Measurements from ENCODE around the gene ACSBG1. TPM values are rescaled to one million over a fixed set of nuclear protein-coding genes. Genes with fewer than 3 reads are reported as not detected.

The ACSBG1 gene
- total RNA-seq, 1 donor from 2014 or later, result not detected

DNA sequence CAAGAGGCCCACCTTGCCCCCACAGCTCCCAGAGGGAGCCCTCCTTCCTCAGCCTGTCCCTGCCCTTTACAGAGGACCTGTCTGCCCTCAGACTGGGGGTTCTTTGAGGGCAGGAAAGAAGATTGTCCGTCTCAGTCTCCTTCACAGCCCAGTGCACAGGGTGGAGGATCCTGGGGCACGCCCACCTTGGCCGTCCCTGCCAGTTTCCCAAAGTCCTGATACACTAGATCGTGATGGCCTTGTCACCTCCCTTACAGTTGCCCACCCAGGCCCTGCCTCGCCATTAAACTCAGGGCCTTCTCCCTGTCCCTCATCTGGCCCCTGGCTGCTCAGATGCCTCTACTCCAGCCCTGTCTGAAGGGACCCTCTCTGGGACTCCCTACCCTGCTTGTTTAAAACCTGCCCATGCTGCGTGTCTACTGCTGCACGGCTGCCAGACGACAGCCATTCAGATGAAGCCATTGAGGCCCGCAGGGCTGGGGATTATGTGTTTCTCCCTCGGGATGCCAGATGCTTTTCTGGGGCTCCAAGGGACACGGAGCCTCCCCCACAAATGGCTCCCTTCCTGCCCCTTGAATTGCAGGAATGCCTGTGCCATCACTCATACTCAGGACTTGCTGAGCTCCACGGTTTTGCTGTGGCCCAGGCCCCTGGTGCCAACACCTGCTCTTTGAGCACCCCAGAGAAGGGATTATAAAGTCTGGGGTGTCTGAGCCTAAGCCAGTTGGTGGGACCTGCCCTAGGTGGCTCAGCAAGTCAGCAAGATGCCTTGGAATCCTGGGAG is 27.8 kb downstream of the ACSBG1 start:
- peak; percentile 61 for DNase-seq (ENCODE audit: low spot score)

DNA sequence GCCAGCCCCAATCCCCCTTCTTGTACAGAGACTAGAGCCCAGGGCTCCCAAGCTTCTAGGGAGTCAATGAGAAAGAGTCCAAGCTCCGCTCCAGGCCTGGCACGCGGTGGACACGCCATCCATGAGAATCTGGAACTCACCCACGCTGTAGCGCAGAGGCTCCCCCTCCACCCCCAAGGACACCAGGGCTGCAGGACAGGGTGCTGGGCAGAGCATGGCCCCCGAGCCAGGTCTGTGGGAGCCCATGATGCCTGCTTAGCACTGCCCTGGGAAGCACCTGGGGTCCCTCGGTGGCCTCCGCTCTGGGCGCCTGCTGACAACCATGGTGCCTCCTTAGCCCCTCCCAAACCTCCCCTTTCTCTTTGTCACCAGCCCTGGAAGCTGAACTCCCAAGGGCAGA is 28.5 kb downstream of the ACSBG1 start:
- peak; percentile 69 for DNase-seq (ENCODE audit: low spot score)
- intact Hi-C loops (cut with DNase I), result no loop called here

More for the DNA sequence above, 27.8 kb downstream of the ACSBG1 start:
- intact Hi-C loops (cut with DNase I), result no loop called here

GRCh38 chr15:78205337-78205736 is 29.0 kb downstream of the ACSBG1 start:
- DNase-seq (ENCODE audit: low spot score), result no peak
- intact Hi-C loops (cut with DNase I), result no loop called here

DNA sequence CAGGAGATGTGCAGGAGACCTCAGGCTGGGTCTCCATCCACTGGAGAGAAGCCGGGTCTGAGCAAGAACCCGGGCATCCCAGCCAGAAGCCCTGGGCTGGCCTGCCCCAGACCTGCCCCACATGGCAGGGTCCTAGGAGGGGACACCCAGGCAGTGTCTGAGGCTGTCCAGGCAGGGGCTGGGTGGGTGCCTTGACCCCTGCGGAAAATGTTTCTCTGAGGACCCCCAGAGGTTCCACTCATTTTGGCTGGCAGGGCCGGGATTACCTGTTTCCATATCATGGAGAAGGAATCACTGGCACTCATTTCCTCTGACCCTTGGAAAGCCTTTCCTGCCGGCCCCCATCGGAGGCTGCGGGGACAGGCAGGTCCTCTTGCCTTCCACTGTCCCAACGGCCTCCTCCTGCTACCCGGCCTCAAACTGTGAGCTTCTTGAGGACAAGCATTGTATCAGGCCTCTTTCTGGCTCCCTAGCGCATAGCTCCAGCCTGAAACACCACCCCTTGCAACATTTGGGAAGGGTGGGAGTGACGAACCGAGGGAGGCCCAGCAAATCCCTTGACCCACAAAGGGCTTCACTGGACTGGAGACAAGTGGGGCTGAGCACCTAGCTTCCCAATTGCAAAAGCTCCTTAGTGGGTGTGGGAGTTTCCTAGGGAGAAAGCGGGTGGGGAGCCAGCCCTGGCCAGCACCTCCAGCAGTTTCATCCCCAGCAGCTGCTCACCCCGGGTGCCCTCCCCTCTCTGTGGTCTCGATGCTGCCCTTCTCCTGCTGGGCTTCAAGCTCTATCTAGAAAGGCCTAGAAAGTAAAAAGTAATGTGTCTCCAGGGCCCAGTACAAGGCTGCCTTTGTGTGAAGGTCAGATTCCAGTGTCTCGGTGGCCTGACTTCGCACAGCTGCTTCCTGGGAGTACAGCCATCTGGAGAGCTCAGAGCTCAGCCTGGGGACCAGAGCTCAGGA is 29.7 kb downstream of the ACSBG1 start:
- DNase-seq (ENCODE audit: low spot score), result peak; percentile 74
- intact Hi-C loops (cut with DNase I), result no loop called here

DNA sequence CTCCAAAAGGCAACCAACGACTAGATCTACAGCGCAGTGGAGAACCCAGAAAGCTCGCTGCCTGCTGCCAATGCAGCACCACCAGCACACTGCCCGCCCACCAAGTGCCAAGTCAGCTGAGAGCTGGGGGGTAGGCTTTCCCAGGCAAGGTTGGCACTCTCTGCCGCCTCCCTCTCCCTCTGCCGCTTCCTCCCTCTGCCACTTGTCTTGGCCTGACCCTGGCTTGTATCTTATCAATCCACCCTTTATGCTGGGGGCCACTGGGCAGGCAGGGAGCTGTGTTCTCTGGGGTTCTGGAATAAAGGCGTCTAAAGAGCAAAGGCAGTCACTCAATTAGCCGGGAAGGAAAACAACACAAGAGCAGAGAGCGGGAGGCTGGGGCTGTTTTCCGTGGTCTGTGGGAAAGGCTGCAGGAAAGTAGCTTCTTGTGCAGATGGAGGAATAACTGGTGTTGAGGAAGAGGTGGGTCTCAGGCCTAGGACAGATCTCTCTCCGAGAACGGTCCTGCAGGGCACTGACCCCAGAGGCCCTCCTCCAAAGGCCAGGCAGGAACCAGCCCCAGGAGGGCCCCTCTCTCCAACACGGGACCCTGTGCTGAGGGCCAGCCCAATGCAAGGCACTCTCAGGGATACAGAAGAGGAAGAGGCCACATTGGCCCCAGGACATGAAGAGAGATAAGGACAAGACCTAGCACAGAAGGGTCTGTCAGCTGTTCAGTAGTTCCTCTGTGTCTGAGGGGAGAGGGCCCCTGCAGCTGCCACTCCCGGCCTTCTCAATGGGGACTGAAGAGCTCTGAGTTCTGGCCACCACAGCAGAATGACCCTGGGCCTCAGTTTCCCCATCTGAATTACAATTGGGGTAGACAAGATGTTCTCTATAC is 30.8 kb downstream of the ACSBG1 start:
- DNase-seq (ENCODE audit: low spot score), result peak; percentile 78
- intact Hi-C loops (cut with DNase I), result no loop called here

DNA sequence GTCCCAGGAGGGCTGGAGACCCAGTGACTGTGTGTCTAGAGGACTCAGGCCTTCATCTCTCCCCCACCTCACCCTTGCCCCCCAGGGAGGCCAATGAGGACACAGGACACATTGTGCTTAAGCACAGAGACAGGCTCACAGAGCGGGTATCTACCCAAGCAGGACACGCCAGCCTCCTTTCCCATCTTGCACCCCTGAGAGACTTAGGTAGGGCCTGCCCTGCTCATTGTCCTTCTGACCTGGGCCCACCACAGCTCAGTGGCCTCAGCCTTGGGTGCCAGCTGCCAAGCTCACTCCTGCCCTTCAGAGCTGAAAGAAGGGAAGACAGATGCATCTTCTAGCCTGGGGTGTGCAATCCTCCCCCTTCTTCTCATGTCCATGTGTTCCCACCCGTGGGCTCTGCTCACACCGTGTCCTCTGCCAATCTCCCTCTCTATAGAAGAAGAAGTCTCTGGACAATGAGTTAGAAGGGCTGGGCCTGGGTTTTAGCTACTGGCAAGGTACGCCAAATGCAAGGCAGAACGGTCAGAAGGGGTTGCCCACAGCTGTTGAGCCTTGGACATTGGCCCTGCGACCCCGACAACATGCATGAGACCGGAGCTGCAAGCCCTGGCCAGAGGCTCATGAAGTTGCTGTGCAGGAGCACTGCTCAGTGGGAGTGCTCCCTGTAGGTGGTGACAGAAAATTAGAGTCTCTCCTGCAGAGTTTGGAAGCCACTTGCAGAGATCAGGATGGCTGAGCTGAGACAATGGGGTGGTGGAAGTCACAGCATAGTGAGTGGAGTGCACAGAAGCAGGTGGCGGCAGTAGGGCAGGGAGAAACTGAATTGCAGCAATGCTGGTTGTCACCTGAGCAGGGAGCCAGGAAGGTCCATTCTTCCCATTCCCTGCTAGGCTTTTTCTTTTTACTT is 32.8 kb downstream of the ACSBG1 start:
- peak; percentile 38 for DNase-seq (ENCODE audit: low spot score)
- intact Hi-C loops (cut with DNase I), result no loop called here

- DNase-seq (ENCODE audit: low spot score), result peak; percentile 17
- intact Hi-C loops (cut with DNase I), result no loop called here
Observed at GRCh38 chr15:78200276-78200930, 34.0 kb downstream of the ACSBG1 start.

DNA sequence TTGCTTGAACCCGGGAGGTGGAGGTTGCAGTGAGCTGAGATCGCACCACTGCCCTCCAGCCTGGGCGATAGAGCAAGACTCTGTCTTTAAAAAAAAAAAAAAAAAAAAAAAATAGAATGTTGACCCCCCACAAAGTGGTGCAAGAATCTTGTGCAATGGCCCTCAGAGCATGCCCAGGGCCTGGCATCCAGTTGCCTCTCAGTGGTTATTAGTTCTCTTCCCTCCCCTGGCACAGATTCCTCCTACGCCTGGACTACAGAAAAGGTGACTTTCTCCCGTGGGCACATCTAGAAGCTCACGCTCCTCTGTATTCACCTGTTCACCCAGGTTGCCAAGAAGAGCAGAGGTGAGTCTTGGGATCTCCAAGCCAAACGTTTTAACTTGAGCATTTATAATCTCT is 36.7 kb downstream of the ACSBG1 start:
- intact Hi-C loops (cut with DNase I), result loop anchor here (5.0 kb wide), 1 partner anchor 45 kb away; no protein-coding TSS in a partner anchor
- DNase-seq (ENCODE audit: low spot score), result peak; percentile 12

DNA sequence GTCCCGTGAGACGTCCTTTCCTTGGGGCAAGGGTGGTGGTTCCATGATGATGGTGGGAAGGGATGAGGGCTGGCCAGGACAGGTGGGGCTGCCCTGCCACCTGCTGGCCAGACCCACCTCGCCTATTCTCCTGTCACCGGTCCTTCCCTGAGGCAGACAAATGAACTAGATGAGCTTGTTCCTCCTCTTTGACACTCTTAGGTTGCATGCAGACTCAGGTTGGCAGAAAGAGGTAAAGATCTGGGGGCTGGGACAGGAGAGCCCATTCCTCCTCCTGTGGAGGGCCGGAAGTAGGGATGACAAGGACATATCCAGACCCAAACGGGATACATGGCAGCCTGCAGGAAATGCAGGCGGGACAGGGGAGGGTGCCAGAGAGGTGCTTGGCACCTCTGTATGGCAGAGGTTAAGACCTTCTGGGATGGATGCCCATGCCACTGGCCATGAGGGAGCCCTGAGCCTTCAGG is 38.6 kb downstream of the ACSBG1 start:
- DNase-seq (ENCODE audit: low spot score), result peak; percentile 75
- intact Hi-C loops (cut with DNase I), result loop anchor here (2.0 to 5.0 kb wide), 2 partner anchors 47 to 83 kb away; no protein-coding TSS in a partner anchor

DNA sequence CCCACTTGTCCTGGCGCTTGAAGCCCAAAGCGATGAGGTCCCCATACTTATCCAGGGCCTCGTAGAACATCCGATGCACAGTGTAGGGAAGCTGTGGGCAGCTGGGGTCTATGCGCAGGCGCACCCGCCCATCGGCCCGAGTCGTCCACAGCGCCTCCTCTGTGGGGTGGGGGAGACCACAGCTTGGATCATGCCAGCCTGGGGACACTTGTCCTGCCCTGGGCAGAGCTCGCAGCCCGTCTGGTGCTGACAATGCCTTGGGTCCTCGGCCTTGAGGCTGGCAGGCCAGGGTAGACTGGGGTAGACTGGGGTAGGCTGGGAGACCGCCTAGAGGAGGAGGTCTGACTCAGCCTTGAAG is 39.8 kb downstream of the ACSBG1 start:
- peak; percentile 53 for DNase-seq (ENCODE audit: low spot score)
- intact Hi-C loops (cut with DNase I), result loop anchor here (2.0 kb wide), 1 partner anchor 82 kb away; no protein-coding TSS in a partner anchor

DNA sequence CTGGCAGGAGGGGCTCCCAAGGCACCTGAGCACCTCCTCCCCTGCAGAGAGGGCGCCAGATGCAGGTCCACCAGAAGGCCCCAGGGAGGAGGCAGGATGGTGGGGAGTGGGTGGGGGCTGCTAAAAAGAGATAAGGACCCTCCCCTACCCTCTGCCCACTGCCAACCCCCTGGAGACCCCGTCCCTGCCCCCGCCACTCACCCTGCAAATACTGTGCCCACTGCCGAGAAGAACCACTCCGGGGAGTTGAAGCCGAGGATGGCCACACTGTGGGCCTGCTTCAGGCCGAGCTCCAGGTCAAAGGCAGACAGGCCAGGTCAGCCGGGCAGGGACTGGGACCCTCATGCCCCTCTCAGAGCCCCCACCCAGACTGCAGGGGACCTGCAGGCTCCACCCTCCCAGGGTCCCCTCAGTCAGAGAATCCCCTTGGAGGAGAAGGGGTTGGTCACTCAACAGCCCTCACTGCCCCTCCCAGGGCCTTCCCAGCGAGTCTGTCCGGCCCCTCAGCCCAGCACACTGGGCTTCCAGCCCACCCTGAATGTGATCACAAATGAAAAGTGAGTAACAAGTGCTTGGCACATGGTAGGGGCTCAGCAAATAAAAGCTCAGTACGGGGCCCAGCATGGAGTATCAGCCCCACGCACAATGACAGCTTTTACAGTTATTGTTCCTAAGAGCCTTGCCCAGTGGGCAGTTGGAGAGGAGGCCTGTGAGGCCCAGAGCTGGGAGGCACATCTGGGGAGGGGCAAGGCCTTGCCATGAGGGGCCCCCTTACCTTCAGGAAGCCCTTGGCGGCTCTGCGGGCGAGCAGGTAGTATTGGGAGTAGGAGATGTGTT is 40.4 kb downstream of the ACSBG1 start:
- peak; percentile 74 for DNase-seq (ENCODE audit: low spot score)
- intact Hi-C loops (cut with DNase I), result loop anchor here (2.0 kb wide), 1 partner anchor 81 kb away; no protein-coding TSS in a partner anchor

- intact Hi-C loops (cut with DNase I), result no loop called here
Observed at GRCh38 chr15:78192826-78193594, 41.4 kb downstream of the ACSBG1 start.

DNA sequence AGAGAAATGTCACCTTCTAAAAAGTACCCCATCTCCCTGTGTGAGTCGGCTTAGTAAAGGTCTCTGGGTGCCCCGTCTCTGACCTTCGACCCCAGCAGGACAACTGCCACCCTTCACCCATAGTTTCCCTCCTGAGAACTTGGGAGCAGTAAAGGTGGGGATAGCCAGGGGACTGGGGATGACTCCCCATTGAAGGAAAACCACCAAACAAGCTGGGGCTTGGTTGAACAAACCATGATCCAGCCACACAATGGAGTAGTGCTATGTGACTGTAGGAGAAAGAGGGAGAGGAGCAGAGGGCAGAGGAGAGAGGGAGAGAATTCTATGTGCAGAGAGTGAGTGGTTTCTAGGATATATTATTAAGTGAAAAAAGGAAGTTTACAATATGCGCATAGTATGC is 51.5 kb downstream of the ACSBG1 start:
- DNase-seq (ENCODE audit: low spot score), result no peak
- intact Hi-C loops (cut with DNase I), result no loop called here

More at GRCh38 chr15:78192826-78193594, 41.4 kb downstream of the ACSBG1 start:
- peak; percentile 62 for DNase-seq (ENCODE audit: low spot score)

- intact Hi-C loops (cut with DNase I), result no loop called here
- no peak for DNase-seq (ENCODE audit: low spot score)
Observed at GRCh38 chr15:78182336-78182700, 52.0 kb downstream of the ACSBG1 start.

DNA sequence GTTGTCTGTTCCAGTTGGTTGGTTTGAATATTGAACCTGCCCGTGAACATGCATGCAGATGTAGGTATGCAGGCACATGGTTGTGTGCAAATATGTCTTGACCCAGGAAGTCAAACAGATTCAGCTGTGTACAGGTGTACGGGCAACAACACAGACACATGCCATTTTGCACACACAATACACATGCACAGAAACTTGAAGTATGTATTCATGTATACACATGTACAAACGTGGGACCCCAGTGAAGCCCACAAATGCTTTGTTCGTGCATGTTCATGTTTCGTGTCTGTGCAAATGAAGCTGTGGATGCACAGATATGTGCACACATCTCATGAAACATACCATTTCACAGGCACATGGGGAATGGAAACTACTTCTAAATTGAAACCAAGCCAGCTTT is 54.5 kb downstream of the ACSBG1 start:
- intact Hi-C loops (cut with DNase I), result no loop called here
- DNase-seq (ENCODE audit: low spot score), result no peak

- no peak for DNase-seq (ENCODE audit: low spot score)
- intact Hi-C loops (cut with DNase I), result no loop called here
Observed at GRCh38 chr15:78179286-78179840, 55.0 kb downstream of the ACSBG1 start.

Measured in cardiac septum (tissue), 1 donor.